Activated naive CD4-positive, alpha-beta T cell treated with anti-CD3 and anti-CD28 coated beads, Interleukin-2, amount 10 ng/mL, durations not matched to agents 7 days and 5 days (primary cell): ENCODE data around the gene CR1.
"Not testable (repeated sequence)": the region's sequence is repeated elsewhere in the genome, so short reads cannot be mapped to it uniquely, and the experiment has no call there.

Source experiments
- CTCF ChIA-PET: fragments of 350-600 bp; sonication (Branson Sonifier 250); formaldehyde crosslinking; loops from one replicate; lab custom pipeline; 2021; ENCODE audit warnings: antibody characterized with exemption; lab: Charles Lee
- DNase-seq: peaks from one replicate; pipeline ENCODE4 v3.0.0-alpha.2; 2020
- H3K27ac Mint-ChIP-seq: one replicate; pipeline ENCODE4 v1.8.0; 2021; ENCODE audit warnings: mild to moderate bottlenecking, moderate library complexity, mixed read lengths
- H3K27me3 Mint-ChIP-seq: one replicate; pipeline ENCODE4 v1.8.0; 2021; ENCODE audit warnings: mild to moderate bottlenecking, mixed read lengths
- H3K36me3 Mint-ChIP-seq: one replicate; pipeline ENCODE4 v1.8.0; 2021; ENCODE audit warnings: mixed read lengths
- H3K4me1 Mint-ChIP-seq: one replicate; pipeline ENCODE4 v1.8.0; 2021; ENCODE audit warnings: mixed read lengths
- H3K4me3 Mint-ChIP-seq: one replicate; pipeline ENCODE4 v1.8.0; 2021; ENCODE audit warnings: mild to moderate bottlenecking, moderate library complexity, mixed read lengths
- H3K9me3 Mint-ChIP-seq: one replicate; pipeline ENCODE4 v1.8.0; 2021; ENCODE audit warnings: mixed read lengths

Gene CR1

GRCh38 chr1:207648334-207649209, 152.6 kb downstream of the CR1 start:
- Mint-ChIP-seq H3K4me3 (no peak overlapping the region), H3K4me1 (peaks cover 6% of the 10 kb centered on the region), H3K36me3 (no peaks in the 10 kb centered on the region), H3K9me3 (no peaks in the 10 kb centered on the region), H3K27ac (no peak overlapping the region), H3K27me3 (peaks cover 43% of the 10 kb centered on the region)
- DNase-seq: no peak
- CTCF ChIA-PET: interaction anchor here (1.2 kb wide), 1 partner anchor 28 kb away, joined by 3 read pairs; no protein-coding TSS in a partner anchor

- no peak overlapping the region for H3K27ac Mint-ChIP-seq
- no peak for DNase-seq
- CTCF ChIA-PET: interaction anchor here (1.2 kb wide), 1 partner anchor 29 kb away, joined by 3 read pairs; no protein-coding TSS in a partner anchor
- no peaks in the 10 kb centered on the region for H3K36me3 Mint-ChIP-seq
- H3K4me1 Mint-ChIP-seq: peaks cover 4% of the 10 kb centered on the region
- peaks cover 40% of the 10 kb centered on the region for H3K27me3 Mint-ChIP-seq
- H3K4me3 Mint-ChIP-seq: no peak overlapping the region
- no peaks in the 10 kb centered on the region for H3K9me3 Mint-ChIP-seq
Measured at GRCh38 chr1:207649210-207649753, 153.3 kb downstream of the CR1 start.

- H3K36me3 Mint-ChIP-seq: no peaks in the 10 kb centered on the region
- H3K4me3 Mint-ChIP-seq: no peak overlapping the region
- H3K27me3 Mint-ChIP-seq: peaks cover 33% of the 10 kb centered on the region
- no peak for DNase-seq
- no peaks in the 10 kb centered on the region for H3K4me1 Mint-ChIP-seq
- no peaks in the 10 kb centered on the region for H3K9me3 Mint-ChIP-seq
- CTCF ChIA-PET: interaction anchor here (1.2 kb wide), 1 partner anchor 30 kb away, joined by 3 read pairs; no protein-coding TSS in a partner anchor
- no peak overlapping the region for H3K27ac Mint-ChIP-seq
Measured at GRCh38 chr1:207649865-207650580, 154.1 kb downstream of the CR1 start.

- no peaks in the 10 kb centered on the region for H3K4me1 Mint-ChIP-seq
- no peak for DNase-seq
- no peaks in the 10 kb centered on the region for H3K36me3 Mint-ChIP-seq
- H3K9me3 Mint-ChIP-seq: no peaks in the 10 kb centered on the region
- H3K27ac Mint-ChIP-seq: no peak overlapping the region
- H3K4me3 Mint-ChIP-seq: no peak overlapping the region
- H3K27me3 Mint-ChIP-seq: peaks cover 24% of the 10 kb centered on the region
- CTCF ChIA-PET: no interaction called here
Measured at GRCh38 chr1:207651583-207651982, 155.6 kb downstream of the CR1 start.

- Mint-ChIP-seq H3K27me3 (peaks cover 17% of the 10 kb centered on the region), H3K27ac (no peak overlapping the region), H3K4me1 (no peaks in the 10 kb centered on the region), H3K36me3 (no peaks in the 10 kb centered on the region), H3K9me3 (no peaks in the 10 kb centered on the region), H3K4me3 (no peak overlapping the region)
- no peak for DNase-seq
- CTCF ChIA-PET: interaction anchor here (1.6 kb wide), 1 partner anchor 44 kb away, joined by 5 read pairs; no protein-coding TSS in a partner anchor
Measured at GRCh38 chr1:207654320-207654719, 158.4 kb downstream of the CR1 start.

- CTCF ChIA-PET: interaction anchor here (1.6 kb wide), 1 partner anchor 10 kb away, joined by 3 read pairs; no protein-coding TSS in a partner anchor
- no peak overlapping the region for H3K4me3 Mint-ChIP-seq
- H3K27me3 Mint-ChIP-seq: peaks cover 31% of the 10 kb centered on the region
- H3K27ac Mint-ChIP-seq: no peak overlapping the region
- H3K4me1 Mint-ChIP-seq: no peaks in the 10 kb centered on the region
- H3K9me3 Mint-ChIP-seq: no peaks in the 10 kb centered on the region
- DNase-seq: no peak
- no peaks in the 10 kb centered on the region for H3K36me3 Mint-ChIP-seq
Measured at GRCh38 chr1:207658408-207658807, 162.5 kb downstream of the CR1 start.

- Mint-ChIP-seq H3K36me3 (no peaks in the 10 kb centered on the region), H3K4me3 (no peak overlapping the region), H3K4me1 (no peaks in the 10 kb centered on the region), H3K27me3 (peaks cover 32% of the 10 kb centered on the region), H3K27ac (no peak overlapping the region), H3K9me3 (no peaks in the 10 kb centered on the region)
- no peak for DNase-seq
- CTCF ChIA-PET: interaction anchor here (1.2 to 1.6 kb wide), 2 partner anchors 9 to 39 kb away, joined by 3 to 4 read pairs; no protein-coding TSS in a partner anchor
Measured at GRCh38 chr1:207658904-207659485, 163.0 kb downstream of the CR1 start.

- Mint-ChIP-seq H3K36me3 (no peaks in the 10 kb centered on the region), H3K9me3 (no peaks in the 10 kb centered on the region), H3K4me1 (no peaks in the 10 kb centered on the region), H3K27me3 (peaks cover 32% of the 10 kb centered on the region), H3K27ac (no peak overlapping the region), H3K4me3 (no peak overlapping the region)
- CTCF ChIA-PET: interaction anchor here (1.2 to 1.6 kb wide), 2 partner anchors 9 to 40 kb away, joined by 3 to 4 read pairs; no protein-coding TSS in a partner anchor
- no peak for DNase-seq
Measured at GRCh38 chr1:207659545-207660153, 163.7 kb downstream of the CR1 start.

GRCh38 chr1:207661420-207661819, 165.5 kb downstream of the CR1 start:
- H3K4me3 Mint-ChIP-seq, CTCF ChIA-PET, H3K36me3 Mint-ChIP-seq, H3K4me1 Mint-ChIP-seq, DNase-seq, H3K9me3 Mint-ChIP-seq, H3K27ac Mint-ChIP-seq: not testable (repeated sequence)
- H3K27me3 Mint-ChIP-seq: peaks cover 30% of the 10 kb centered on the region

GRCh38 chr1:207666342-207666741, 170.4 kb downstream of the CR1 start:
- CTCF ChIA-PET: no interaction called here

GRCh38 chr1:207669528-207670009, 173.6 kb downstream of the CR1 start:
- CTCF ChIA-PET: no interaction called here
- no peaks in the 10 kb centered on the region for H3K36me3 Mint-ChIP-seq
- peaks cover 51% of the 10 kb centered on the region for H3K27me3 Mint-ChIP-seq
- no peaks in the 10 kb centered on the region for H3K9me3 Mint-ChIP-seq
- H3K4me3 Mint-ChIP-seq: no peak overlapping the region
- no peak for DNase-seq
- H3K27ac Mint-ChIP-seq: no peak overlapping the region
- peaks cover 2% of the 10 kb centered on the region for H3K4me1 Mint-ChIP-seq

More at GRCh38 chr1:207666342-207666741, 170.4 kb downstream of the CR1 start:
- H3K9me3 Mint-ChIP-seq: no peaks in the 10 kb centered on the region
- peaks cover 2% of the 10 kb centered on the region for H3K4me1 Mint-ChIP-seq
- H3K27me3 Mint-ChIP-seq: peaks cover 47% of the 10 kb centered on the region
- no peak overlapping the region for H3K4me3 Mint-ChIP-seq
- H3K27ac Mint-ChIP-seq: no peak overlapping the region
- H3K36me3 Mint-ChIP-seq: no peaks in the 10 kb centered on the region
- no peak for DNase-seq

GRCh38 chr1:207670192-207670591, 174.2 kb downstream of the CR1 start:
- peaks cover 2% of the 10 kb centered on the region for H3K4me1 Mint-ChIP-seq
- CTCF ChIA-PET: no interaction called here
- no peaks in the 10 kb centered on the region for H3K36me3 Mint-ChIP-seq
- no peak overlapping the region for H3K4me3 Mint-ChIP-seq
- no peak for DNase-seq
- no peaks in the 10 kb centered on the region for H3K9me3 Mint-ChIP-seq
- peaks cover 51% of the 10 kb centered on the region for H3K27me3 Mint-ChIP-seq
- no peak overlapping the region for H3K27ac Mint-ChIP-seq

GRCh38 chr1:207670997-207671396, 175.0 kb downstream of the CR1 start:
- Mint-ChIP-seq H3K4me3 (no peak overlapping the region), H3K36me3 (no peaks in the 10 kb centered on the region), H3K27me3 (peaks cover 51% of the 10 kb centered on the region), H3K4me1 (peaks cover 2% of the 10 kb centered on the region), H3K27ac (no peak overlapping the region), H3K9me3 (no peaks in the 10 kb centered on the region)
- CTCF ChIA-PET: interaction anchor here (0.7 kb wide), 1 partner anchor 155 kb away, joined by 3 read pairs; no protein-coding TSS in a partner anchor
- no peak for DNase-seq
